ENCODE data around the gene POLR2C.
"Not testable (repeated sequence)": the region's sequence is repeated elsewhere in the genome, so short reads cannot be mapped to it uniquely, and the experiment has no call there.

POLR2C gene

GRCh38 chr16:57462209-57462977, at the start of gene POLR2C:
TSS of gene POLR2C (plus strand) at chr16:57462679. CDS start at chr16:57462725, 46 bp downstream.
- peak; percentile 95 for DNase-seq

- DNase-seq: no peak
These were observed 49.2 kb upstream of the POLR2C start for GRCh38 chr16:57413301-57413730.

GRCh38 chr16:57413733-57414132, 48.7 kb upstream of the POLR2C start:
- no peak for DNase-seq

- no peak for DNase-seq
These were observed 46.4 kb upstream of the POLR2C start for GRCh38 chr16:57416084-57416483.

GRCh38 chr16:57419506-57419905, 43.0 kb upstream of the POLR2C start:
- no peak for DNase-seq

GRCh38 chr16:57422026-57422944, 40.2 kb upstream of the POLR2C start:
- no peak for DNase-seq

GRCh38 chr16:57423152-57423551, 39.3 kb upstream of the POLR2C start:
- DNase-seq: no peak

GRCh38 chr16:57424583-57424982, 37.9 kb upstream of the POLR2C start:
- no peak for DNase-seq

GRCh38 chr16:57426356-57426755, 36.1 kb upstream of the POLR2C start:
- no peak for DNase-seq

GRCh38 chr16:57427307-57427706, 35.2 kb upstream of the POLR2C start:
- no peak for DNase-seq

- DNase-seq: no peak
These were observed 34.7 kb upstream of the POLR2C start for GRCh38 chr16:57427824-57428223.

- DNase-seq: no peak
These were observed 31.5 kb upstream of the POLR2C start for GRCh38 chr16:57430955-57431354.

GRCh38 chr16:57432505-57432904, 30.0 kb upstream of the POLR2C start:
- no peak for DNase-seq

- no peak for DNase-seq
These were observed 29.5 kb upstream of the POLR2C start for GRCh38 chr16:57432989-57433388.

- DNase-seq: no peak
These were observed 28.5 kb upstream of the POLR2C start for GRCh38 chr16:57434003-57434402.

- no peak for DNase-seq
These were observed 26.6 kb upstream of the POLR2C start for GRCh38 chr16:57435838-57436237.

- not testable (repeated sequence) for DNase-seq
These were observed 22.5 kb upstream of the POLR2C start for GRCh38 chr16:57439947-57440346.

GRCh38 chr16:57440551-57440950, 21.9 kb upstream of the POLR2C start:
- DNase-seq: not testable (repeated sequence)

GRCh38 chr16:57444711-57445110, 17.8 kb upstream of the POLR2C start:
- DNase-seq: no peak

- DNase-seq: no peak
These were observed 17.0 kb upstream of the POLR2C start for GRCh38 chr16:57445510-57445909.

- DNase-seq: peak; percentile 35
These were observed 15.8 kb upstream of the POLR2C start for GRCh38 chr16:57446531-57447185.

- peak; percentile 95 for DNase-seq
These were observed 15.1 kb upstream of the POLR2C start, which contains the start of the genes CIAPIN1 and COQ9 for GRCh38 chr16:57447186-57447962. TSS of gene CIAPIN1 (minus strand) at chr16:57447385. CDS start at chr16:57440928, 6,457 bp downstream. TSS of gene COQ9 (plus strand) at chr16:57447479. CDS start at chr16:57447506, 27 bp downstream.

Measured in activated CD4-positive, alpha-beta T cell treated with anti-CD3 and anti-CD28 coated beads for 48 hours (primary cell).